AG09309 (cell line): Measurements from ENCODE around the gene SPRR5.

Experiments
- DNase-seq: peaks from one replicate; pipeline ENCODE4 v3.0.0-alpha.2; 2010; ENCODE audit warnings: low read depth
- H3K4me3 ChIP-seq: 2 replicates; pipeline ENCODE4 v1.5.1; 2011; ENCODE audit warnings: mild to moderate bottlenecking, low read depth, low read length, moderate library complexity; ENCODE audit not compliant: control insufficient read depth
- TF ChIP-seq, protein P1 (sequence below): IDR thresholded peaks from 2 replicates; pipeline ENCODE4 v1.5.1; 2011; ENCODE audit warnings: mild to moderate bottlenecking, low read depth, low read length, inconsistent platforms; ENCODE audit not compliant: insufficient read depth, control insufficient read depth; ENCODE audit errors: missing control alignments

SPRR5 gene

DNA sequence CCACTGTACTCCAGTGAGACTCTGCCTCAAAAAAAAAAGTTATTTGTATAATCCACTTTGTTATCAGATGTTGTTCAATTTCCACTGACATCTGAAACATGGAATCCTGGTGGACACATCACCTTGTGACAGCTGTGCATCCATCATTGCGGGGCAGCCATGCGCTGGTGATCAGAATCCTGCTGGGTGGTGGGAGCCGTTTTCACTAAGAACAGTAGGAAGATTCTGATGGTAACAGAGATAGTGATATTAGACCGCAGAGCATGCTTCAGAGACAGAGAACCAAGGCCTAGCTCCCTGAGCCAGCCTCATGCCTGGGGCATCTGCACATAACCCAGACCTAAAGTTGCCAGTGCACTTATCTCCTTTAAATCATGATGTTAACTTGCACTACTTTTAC, 51.5 kb downstream of the SPRR5 start:
- DNase-seq = no peak
- no peak overlapping the region for H3K4me3 ChIP-seq
- TF ChIP-seq, protein P1, sequence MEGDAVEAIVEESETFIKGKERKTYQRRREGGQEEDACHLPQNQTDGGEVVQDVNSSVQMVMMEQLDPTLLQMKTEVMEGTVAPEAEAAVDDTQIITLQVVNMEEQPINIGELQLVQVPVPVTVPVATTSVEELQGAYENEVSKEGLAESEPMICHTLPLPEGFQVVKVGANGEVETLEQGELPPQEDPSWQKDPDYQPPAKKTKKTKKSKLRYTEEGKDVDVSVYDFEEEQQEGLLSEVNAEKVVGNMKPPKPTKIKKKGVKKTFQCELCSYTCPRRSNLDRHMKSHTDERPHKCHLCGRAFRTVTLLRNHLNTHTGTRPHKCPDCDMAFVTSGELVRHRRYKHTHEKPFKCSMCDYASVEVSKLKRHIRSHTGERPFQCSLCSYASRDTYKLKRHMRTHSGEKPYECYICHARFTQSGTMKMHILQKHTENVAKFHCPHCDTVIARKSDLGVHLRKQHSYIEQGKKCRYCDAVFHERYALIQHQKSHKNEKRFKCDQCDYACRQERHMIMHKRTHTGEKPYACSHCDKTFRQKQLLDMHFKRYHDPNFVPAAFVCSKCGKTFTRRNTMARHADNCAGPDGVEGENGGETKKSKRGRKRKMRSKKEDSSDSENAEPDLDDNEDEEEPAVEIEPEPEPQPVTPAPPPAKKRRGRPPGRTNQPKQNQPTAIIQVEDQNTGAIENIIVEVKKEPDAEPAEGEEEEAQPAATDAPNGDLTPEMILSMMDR = no peak
